Suprapubic skin (tissue), 4 donors: ENCODE measurements around the gene SETMAR.
"Not testable (repeated sequence)": the region's sequence is repeated elsewhere in the genome, so short reads cannot be mapped to it uniquely, and the experiment has no call there.

Source experiments
- CTCF ChIP-seq, 2 donors: fragments of 200-600 bp in 1 of 2; fragments of 450-650 bp in 1 of 2; sonication (generic) in 1 of 2; IDR thresholded peaks; one replicate each; pipeline ENCODE4 v1.5.1; 2016 to 2019; ENCODE audit warnings: antibody characterized with exemption in 2 of 2, mild to moderate bottlenecking in 1 of 2, moderate library complexity in 1 of 2
- EP300 ChIP-seq: sonication (generic); formaldehyde crosslinking; IDR thresholded peaks from one replicate; pipeline ENCODE4 v1.6.1; 2017; ENCODE audit warnings: antibody characterized with exemption
- POLR2A ChIP-seq, 2 donors: fragments of 450-650 bp; IDR thresholded peaks; one replicate each; pipeline ENCODE4 v1.6.1; 2017; ENCODE audit warnings: antibody characterized with exemption in 2 of 2, mild to moderate bottlenecking in 2 of 2, moderate library complexity in 2 of 2
- POLR2AphosphoS5 ChIP-seq, 3 donors: sonication (generic); formaldehyde crosslinking; IDR thresholded peaks; one replicate each; pipeline ENCODE4 v1.6.1; 2017; ENCODE audit warnings: antibody characterized with exemption in 3 of 3

GRCh38 chr3:4296454-4296853 is 6.7 kb upstream of the SETMAR start:
- not testable (repeated sequence) for TF ChIP-seq CTCF (IDR thresholded peaks at IDR 0.05); POLR2A (IDR thresholded peaks at IDR 0.05); EP300; POLR2AphosphoS5 (IDR thresholded peaks at IDR 0.05)
